Measurements from ENCODE around the gene CDRT15L2. TPM values are rescaled to one million over a fixed set of nuclear protein-coding genes. Genes with fewer than 3 reads are reported as not detected.
"Not testable (repeated sequence)": the region's sequence is repeated elsewhere in the genome, so short reads cannot be mapped to it uniquely, and the experiment has no call there.

The CDRT15L2 gene
- polyA plus RNA-seq, 4 donors, result not detected

- not testable (repeated sequence) for H3K9me3 ChIP-seq (ENCODE audit: control insufficient read depth in 2 of 2, insufficient read depth in 1 of 2, low read depth in 1 of 2, low read length in 1 of 2); FAIRE-seq; H3K4me1 ChIP-seq (ENCODE audit: control insufficient read depth in 3 of 3, insufficient read depth in 2 of 3, low read depth in 1 of 3, low read length in 2 of 3); H3K27me3 ChIP-seq (ENCODE audit: control insufficient read depth in 3 of 3, insufficient read depth in 3 of 3, low read length in 3 of 3); DNase-seq; H3K4me3 ChIP-seq (ENCODE audit: low read depth in 1 of 3, low read length in 3 of 3); H3K27ac ChIP-seq (ENCODE audit: low read depth in 1 of 3, low read length in 2 of 3); H3K36me3 ChIP-seq (ENCODE audit: control insufficient read depth in 3 of 3, insufficient read depth in 2 of 3, low read depth in 1 of 3, low read length in 3 of 3)
- 14 to 54% (median 51%) methylated on average over 2 to 3 of the region's 5 CpGs for WGBS, 3 donors
Measured at GRCh38 chr17:20547923-20548322, 31.6 kb upstream of the CDRT15L2 start.

GRCh38 chr17:20552920-20553319 is 26.6 kb upstream of the CDRT15L2 start:
- not testable (repeated sequence) for H3K27ac ChIP-seq (ENCODE audit: low read depth in 1 of 3, low read length in 2 of 3); H3K4me1 ChIP-seq (ENCODE audit: control insufficient read depth in 3 of 3, insufficient read depth in 2 of 3, low read depth in 1 of 3, low read length in 2 of 3); H3K36me3 ChIP-seq (ENCODE audit: control insufficient read depth in 3 of 3, insufficient read depth in 2 of 3, low read depth in 1 of 3, low read length in 3 of 3); H3K9me3 ChIP-seq (ENCODE audit: control insufficient read depth in 2 of 2, insufficient read depth in 1 of 2, low read depth in 1 of 2, low read length in 1 of 2); DNase-seq; FAIRE-seq; H3K4me3 ChIP-seq (ENCODE audit: low read depth in 1 of 3, low read length in 3 of 3); H3K27me3 ChIP-seq (ENCODE audit: control insufficient read depth in 3 of 3, insufficient read depth in 3 of 3, low read length in 3 of 3)
- 82 to 89% (median 86%) methylated on average over 1 to 6 of the region's 6 CpGs for WGBS, 3 donors

- not testable (repeated sequence) for H3K4me3 ChIP-seq (ENCODE audit: low read depth in 1 of 3, low read length in 3 of 3); FAIRE-seq; H3K27ac ChIP-seq (ENCODE audit: low read depth in 1 of 3, low read length in 2 of 3); DNase-seq; H3K27me3 ChIP-seq (ENCODE audit: control insufficient read depth in 3 of 3, insufficient read depth in 3 of 3, low read length in 3 of 3); H3K9me3 ChIP-seq (ENCODE audit: control insufficient read depth in 2 of 2, insufficient read depth in 1 of 2, low read depth in 1 of 2, low read length in 1 of 2); H3K36me3 ChIP-seq (ENCODE audit: control insufficient read depth in 3 of 3, insufficient read depth in 2 of 3, low read depth in 1 of 3, low read length in 3 of 3); H3K4me1 ChIP-seq (ENCODE audit: control insufficient read depth in 3 of 3, insufficient read depth in 2 of 3, low read depth in 1 of 3, low read length in 2 of 3)
- 90 to 100% (median 91%) methylated on average over 2 to 3 of the region's 4 CpGs for WGBS, 3 donors
Measured at GRCh38 chr17:20554728-20555127, 24.8 kb upstream of the CDRT15L2 start.

DNA sequence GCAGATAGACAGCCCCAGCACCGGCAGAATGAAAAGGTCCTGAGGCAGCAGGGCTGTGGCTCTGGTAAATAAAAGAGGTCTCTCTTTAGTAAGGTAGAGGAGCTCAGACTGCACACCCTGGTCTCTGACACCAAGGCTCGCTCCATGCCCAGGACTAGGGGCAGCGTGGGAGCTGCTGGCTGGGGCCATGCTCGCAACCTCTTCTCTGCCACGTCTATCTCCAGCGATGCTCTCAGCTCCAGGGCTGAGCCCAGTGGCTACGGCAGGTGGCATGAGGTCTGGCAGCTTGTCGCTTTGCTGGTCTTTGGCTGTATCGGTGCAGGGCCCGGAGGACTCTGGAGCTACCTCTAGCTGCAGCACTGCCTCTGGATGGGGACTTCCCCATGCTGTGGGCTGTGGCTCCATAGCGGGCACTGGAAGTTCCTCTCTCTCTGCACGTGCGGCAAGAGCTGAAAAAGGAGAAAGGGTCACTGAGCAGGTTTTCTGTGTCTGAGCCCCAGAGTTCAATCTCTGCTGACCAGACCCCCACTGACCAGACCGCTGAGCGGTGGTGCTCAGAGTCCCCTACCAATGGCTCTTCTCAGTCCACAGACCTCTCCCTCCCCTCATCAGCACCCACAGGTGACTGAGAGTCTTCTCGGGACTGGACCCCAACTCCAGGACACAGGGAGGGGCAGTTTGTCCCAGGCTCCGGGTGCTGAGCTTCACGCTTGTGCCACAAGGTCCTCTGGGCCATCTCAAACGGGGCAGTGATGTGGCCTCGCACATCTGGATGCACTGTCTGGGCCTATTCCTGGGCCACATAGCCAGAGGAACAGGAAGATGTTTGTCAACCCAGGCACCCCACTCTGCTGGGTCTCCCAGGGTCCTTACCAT is 24.2 kb upstream of the CDRT15L2 start:
- not testable (repeated sequence) for H3K27ac ChIP-seq (ENCODE audit: low read depth in 1 of 3, low read length in 2 of 3); H3K4me1 ChIP-seq (ENCODE audit: control insufficient read depth in 3 of 3, insufficient read depth in 2 of 3, low read depth in 1 of 3, low read length in 2 of 3); H3K9me3 ChIP-seq (ENCODE audit: control insufficient read depth in 2 of 2, insufficient read depth in 1 of 2, low read depth in 1 of 2, low read length in 1 of 2); H3K27me3 ChIP-seq (ENCODE audit: control insufficient read depth in 3 of 3, insufficient read depth in 3 of 3, low read length in 3 of 3); H3K36me3 ChIP-seq (ENCODE audit: control insufficient read depth in 3 of 3, insufficient read depth in 2 of 3, low read depth in 1 of 3, low read length in 3 of 3); DNase-seq; FAIRE-seq; H3K4me3 ChIP-seq (ENCODE audit: low read depth in 1 of 3, low read length in 3 of 3)
- 81 to 87% (median 82%) methylated on average over 12 to 15 of the region's 20 CpGs for WGBS, 3 donors

- not testable (repeated sequence) for H3K4me1 ChIP-seq (ENCODE audit: control insufficient read depth in 3 of 3, insufficient read depth in 2 of 3, low read depth in 1 of 3, low read length in 2 of 3); H3K27ac ChIP-seq (ENCODE audit: low read depth in 1 of 3, low read length in 2 of 3); H3K36me3 ChIP-seq (ENCODE audit: control insufficient read depth in 3 of 3, insufficient read depth in 2 of 3, low read depth in 1 of 3, low read length in 3 of 3); DNase-seq; H3K27me3 ChIP-seq (ENCODE audit: control insufficient read depth in 3 of 3, insufficient read depth in 3 of 3, low read length in 3 of 3); H3K4me3 ChIP-seq (ENCODE audit: low read depth in 1 of 3, low read length in 3 of 3); H3K9me3 ChIP-seq (ENCODE audit: control insufficient read depth in 2 of 2, insufficient read depth in 1 of 2, low read depth in 1 of 2, low read length in 1 of 2); FAIRE-seq
- 77 to 81% (median 78%) methylated on average over 5 of the region's 5 CpGs for WGBS, 3 donors
Measured at GRCh38 chr17:20558096-20558495, 21.4 kb upstream of the CDRT15L2 start.

- not testable (repeated sequence) for H3K4me1 ChIP-seq (ENCODE audit: control insufficient read depth in 3 of 3, insufficient read depth in 2 of 3, low read depth in 1 of 3, low read length in 2 of 3); H3K36me3 ChIP-seq (ENCODE audit: control insufficient read depth in 3 of 3, insufficient read depth in 2 of 3, low read depth in 1 of 3, low read length in 3 of 3); H3K27me3 ChIP-seq (ENCODE audit: control insufficient read depth in 3 of 3, insufficient read depth in 3 of 3, low read length in 3 of 3); H3K9me3 ChIP-seq (ENCODE audit: control insufficient read depth in 2 of 2, insufficient read depth in 1 of 2, low read depth in 1 of 2, low read length in 1 of 2); FAIRE-seq; H3K4me3 ChIP-seq (ENCODE audit: low read depth in 1 of 3, low read length in 3 of 3); H3K27ac ChIP-seq (ENCODE audit: low read depth in 1 of 3, low read length in 2 of 3); DNase-seq
- WGBS, 3 donors, result 88 to 91% (median 90%) methylated on average over 9 of the region's 9 CpGs
Measured at GRCh38 chr17:20559018-20559417, 20.5 kb upstream of the CDRT15L2 start.

DNA sequence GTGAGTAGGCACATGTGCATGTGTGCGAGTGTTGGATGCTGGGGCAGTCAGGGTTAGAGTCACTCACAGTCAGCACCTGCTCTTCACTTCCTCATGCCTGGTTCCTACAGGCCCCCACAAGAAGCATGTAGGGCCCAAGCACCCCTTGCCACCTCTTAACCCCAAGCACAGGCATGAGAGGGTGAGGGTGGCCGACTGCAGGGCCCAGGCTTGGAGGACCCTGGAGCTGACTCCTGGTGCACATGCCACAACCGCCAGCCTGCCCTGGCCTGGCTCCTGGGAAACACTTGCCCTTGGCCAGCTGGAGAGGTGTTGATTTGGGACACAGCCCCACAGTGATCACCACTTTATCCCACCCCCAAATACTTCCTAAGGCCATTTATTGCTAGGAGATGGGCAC is 16.9 kb upstream of the CDRT15L2 start:
- Histone ChIP-seq H3K27ac (ENCODE audit: low read depth in 1 of 3, low read length in 2 of 3) (no peak overlapping the region), H3K36me3 (ENCODE audit: control insufficient read depth in 3 of 3, insufficient read depth in 2 of 3, low read depth in 1 of 3, low read length in 3 of 3) (no peaks in the 10 kb centered on the region), H3K27me3 (ENCODE audit: control insufficient read depth in 3 of 3, insufficient read depth in 3 of 3, low read length in 3 of 3) (no peaks in the 10 kb centered on the region), H3K4me3 (ENCODE audit: low read depth in 1 of 3, low read length in 3 of 3) (no peak overlapping the region), H3K4me1 (ENCODE audit: control insufficient read depth in 3 of 3, insufficient read depth in 2 of 3, low read depth in 1 of 3, low read length in 2 of 3) (no peaks in the 10 kb centered on the region), H3K9me3 (ENCODE audit: control insufficient read depth in 2 of 2, insufficient read depth in 1 of 2, low read depth in 1 of 2, low read length in 1 of 2) (peaks cover 0 to 3% of the 10 kb centered on the region in 2 donors)
- WGBS, 3 donors, result 87 to 89% (median 89%) methylated on average over 3 of the region's 3 CpGs
- DNase-seq (no peak), FAIRE-seq (no peak)

DNA sequence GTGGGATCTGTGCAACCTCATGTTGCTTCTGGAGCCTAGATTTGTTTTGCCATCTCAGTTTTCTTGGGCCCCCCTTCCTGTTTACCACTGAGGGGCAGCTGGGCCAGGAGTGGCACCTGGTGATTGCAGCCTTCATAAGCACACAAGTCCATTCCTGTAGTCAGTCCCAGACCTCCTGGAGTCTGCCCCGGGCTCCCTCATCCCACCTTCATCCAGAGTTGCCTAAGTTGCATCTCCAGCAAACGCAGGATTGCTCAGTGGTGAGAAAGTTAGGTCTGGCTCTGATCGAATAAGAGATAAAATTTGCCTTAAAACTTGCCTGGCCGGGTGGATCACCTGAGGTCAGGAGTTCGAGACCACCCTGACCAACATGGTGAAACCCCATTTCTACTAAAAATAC is 14.3 kb upstream of the CDRT15L2 start:
- not testable (repeated sequence) for H3K4me1 ChIP-seq (ENCODE audit: control insufficient read depth in 3 of 3, insufficient read depth in 2 of 3, low read depth in 1 of 3, low read length in 2 of 3); FAIRE-seq; H3K9me3 ChIP-seq (ENCODE audit: control insufficient read depth in 2 of 2, insufficient read depth in 1 of 2, low read depth in 1 of 2, low read length in 1 of 2); H3K27me3 ChIP-seq (ENCODE audit: control insufficient read depth in 3 of 3, insufficient read depth in 3 of 3, low read length in 3 of 3); H3K27ac ChIP-seq (ENCODE audit: low read depth in 1 of 3, low read length in 2 of 3); H3K36me3 ChIP-seq (ENCODE audit: control insufficient read depth in 3 of 3, insufficient read depth in 2 of 3, low read depth in 1 of 3, low read length in 3 of 3); DNase-seq; H3K4me3 ChIP-seq (ENCODE audit: low read depth in 1 of 3, low read length in 3 of 3)
- WGBS, 3 donors, result 79 to 84% (median 84%) methylated on average over 5 of the region's 5 CpGs

DNA sequence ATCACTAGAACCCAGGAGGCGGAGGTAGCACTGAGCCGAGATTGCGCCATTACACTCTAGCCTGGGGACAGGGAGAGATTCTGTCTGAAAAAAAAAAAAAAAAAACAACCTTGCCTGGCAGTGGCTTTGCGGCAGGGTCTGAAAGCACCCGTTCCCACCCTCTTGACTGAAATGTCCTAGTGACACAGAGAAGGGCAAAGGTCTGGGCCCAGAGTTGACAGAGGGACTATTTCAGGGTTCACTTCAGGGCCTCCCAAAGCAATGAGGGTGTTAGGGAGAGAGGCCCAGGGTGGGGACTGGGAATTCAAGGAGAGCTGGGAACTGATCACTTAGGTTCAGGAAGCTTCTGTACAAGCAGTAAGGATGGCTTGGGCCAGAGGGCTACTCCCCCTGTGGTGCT is 13.8 kb upstream of the CDRT15L2 start:
- Histone ChIP-seq H3K4me1 (ENCODE audit: control insufficient read depth in 3 of 3, insufficient read depth in 2 of 3, low read depth in 1 of 3, low read length in 2 of 3) (no peaks in the 10 kb centered on the region), H3K36me3 (ENCODE audit: control insufficient read depth in 3 of 3, insufficient read depth in 2 of 3, low read depth in 1 of 3, low read length in 3 of 3) (no peaks in the 10 kb centered on the region), H3K27ac (ENCODE audit: low read depth in 1 of 3, low read length in 2 of 3) (no peak overlapping the region), H3K4me3 (ENCODE audit: low read depth in 1 of 3, low read length in 3 of 3) (no peak overlapping the region), H3K27me3 (ENCODE audit: control insufficient read depth in 3 of 3, insufficient read depth in 3 of 3, low read length in 3 of 3) (no peaks in the 10 kb centered on the region), H3K9me3 (ENCODE audit: control insufficient read depth in 2 of 2, insufficient read depth in 1 of 2, low read depth in 1 of 2, low read length in 1 of 2) (peaks cover 0 to 3% of the 10 kb centered on the region in 2 donors)
- no peak for FAIRE-seq
- 83 to 88% (median 84%) methylated on average over 5 of the region's 5 CpGs for WGBS, 3 donors
- DNase-seq, result peak in 1 of 2 donors; percentile 44

Measured in small intestine (tissue), 7 donors.